ENCODE measurements around the gene NRG2. TPM values are rescaled to one million over a fixed set of nuclear protein-coding genes. Genes with fewer than 3 reads are reported as not detected.

Gene NRG2
- total and polyA plus RNA-seq, 2 of the 8 experiments (the other 6 are each of a cell fraction or from before 2014, with no cell fraction given): 0.27 to 0.54 TPM

GRCh38 chr5:139930406-139930805 lies 112.7 kb downstream of the NRG2 start:
- no peak overlapping the region for H4K5ac ChIP-seq (ENCODE audit: insufficient read length, low read depth, low read length)
- H3K27me3 ChIP-seq (replicated peaks in 1 of 4; ENCODE audit: control insufficient read depth in 3 of 4, extremely low read depth in 1 of 4, insufficient read depth in 3 of 4, low read length in 3 of 4): no peaks in the 10 kb centered on the region; a peak in 2 of 7 replicates
- no peak overlapping the region for H3K9ac ChIP-seq (replicated peaks in 1 of 4; ENCODE audit: extremely low read depth in 1 of 4, low read depth in 3 of 4, low read length in 3 of 4)
- CTCF ChIA-PET (ENCODE audit: partially characterized antibody): no interaction called here
- H3K18ac ChIP-seq (ENCODE audit: extremely low read depth, low read length): no peak overlapping the region
- FAIRE-seq: no peak
- H2BK15ac ChIP-seq (ENCODE audit: low read length): no peak overlapping the region
- no peak overlapping the region for H3K27ac ChIP-seq (ENCODE audit: low read depth, low read length)
- H4K8ac ChIP-seq (ENCODE audit: extremely low read depth, insufficient read depth, low read length): no peak overlapping the region
- H2BK5ac ChIP-seq (ENCODE audit: low read depth, low read length): no peak overlapping the region
- no peaks in the 10 kb centered on the region; the same call in 1 of the 2 replicates for H3K79me1 ChIP-seq (ENCODE audit: low read depth, low read length)
- H3K56ac ChIP-seq (replicated peaks; ENCODE audit: insufficient read length, low read depth, low read length): no peak overlapping the region
- H3K4me1 ChIP-seq (replicated peaks in 1 of 4; ENCODE audit: control insufficient read depth in 3 of 4, insufficient read depth in 4 of 4, low read length in 3 of 4): no peaks in the 10 kb centered on the region
- H4K91ac ChIP-seq (replicated peaks; ENCODE audit: insufficient read length, low read length): no peak overlapping the region
- no peak overlapping the region for H3K4me2 ChIP-seq (ENCODE audit: insufficient read depth in 1 of 2, low read depth in 2 of 2, low read length in 2 of 2)
- H2BK120ac ChIP-seq (replicated peaks; ENCODE audit: low read depth, low read length): no peak overlapping the region
- no peak overlapping the region; the same call in 1 of the 2 replicates for H2AFZ ChIP-seq (ENCODE audit: low read length)
- POLR2A ChIA-PET (ENCODE audit: partially characterized antibody): no interaction called here
- no peak overlapping the region for H2AK5ac ChIP-seq (ENCODE audit: low read depth, low read length)
- H3K23ac ChIP-seq (ENCODE audit: insufficient read length): no peak overlapping the region
- H3K36me3 ChIP-seq (ENCODE audit: control insufficient read depth in 2 of 4, insufficient read depth in 4 of 4, low read length in 3 of 4): no peaks in the 10 kb centered on the region
- no peaks in the 10 kb centered on the region for H3K9me3 ChIP-seq (ENCODE audit: insufficient read depth in 2 of 2, low read depth in 1 of 2, low read length in 1 of 2)
- DNase-seq (ENCODE audit: low read depth in 1 of 2, low spot score in 2 of 2): peak in 1 of 2 experiments; percentile 26
- no peak overlapping the region for H3K4ac ChIP-seq (replicated peaks; ENCODE audit: insufficient read length, low read depth, low read length)
- H4K20me1 ChIP-seq (replicated peaks in 1 of 2; ENCODE audit: control insufficient read depth in 1 of 2, insufficient read depth in 2 of 2, low read length in 2 of 2): no peaks in the 10 kb centered on the region
- no peak overlapping the region for H3K14ac ChIP-seq (ENCODE audit: insufficient read length)
- no peaks in the 10 kb centered on the region for H3K79me2 ChIP-seq (ENCODE audit: control insufficient read depth in 1 of 2, insufficient read depth in 2 of 2, low read length in 2 of 2)
- H3K4me3 ChIP-seq (ENCODE audit: extremely low read depth in 1 of 4, insufficient read depth in 2 of 4, low read depth in 3 of 4, low read length in 4 of 4): no peak overlapping the region
- no peak overlapping the region for H2BK12ac ChIP-seq (ENCODE audit: low read depth, low read length)
- WGBS, 2 experiments (ENCODE audit: extremely low coverage in 1 of 2, insufficient coverage in 1 of 2, insufficient read length in 1 of 2, insufficient replicate concordance in 2 of 2, low coverage in 1 of 2, low lambda C conversion rate in 2 of 2, missing lambda C conversion rate in 1 of 2): 82% methylated on average over 2 of the region's 2 CpGs; no CpG with 5 or more reads in 1 of the 2 experiments
- H2BK20ac ChIP-seq (ENCODE audit: low read length): no peak overlapping the region
- no peaks in the 10 kb centered on the region; the same call in 1 of the 2 replicates for H3K23me2 ChIP-seq (ENCODE audit: low read depth, low read length)
- TF ChIP-seq NRF1 (IDR thresholded peaks at IDR 0.05; ENCODE audit: low read depth, low read length) (no peak), CHD2 (IDR thresholded peaks at IDR 0.05; ENCODE audit: low read length) (no peak), RBBP5 (IDR thresholded peaks at IDR 0.05; ENCODE audit: borderline replicate concordance, low read depth, low read length) (no peak), RXRA (IDR thresholded peaks at IDR 0.05; ENCODE audit: insufficient read depth, low read depth, low read length) (no peak), EGR1 (IDR thresholded peaks at IDR 0.05; ENCODE audit: borderline replicate concordance, low read depth, low read length) (no peak), RNF2 (IDR thresholded peaks at IDR 0.05; ENCODE audit: borderline replicate concordance, low read depth, low read length, missing control alignments, poor library complexity, severe bottlenecking) (no peak), POU5F1 (IDR thresholded peaks at IDR 0.05; ENCODE audit: low read depth, low read length) (no peak), MAX (IDR thresholded peaks at IDR 0.05) (no peak), CBX8 (IDR thresholded peaks at IDR 0.05; ENCODE audit: borderline replicate concordance, low read depth, low read length) (no peak), ATF3 (IDR thresholded peaks at IDR 0.05; ENCODE audit: insufficient read depth, low read depth, low read length) (no peak), ZNF274 (IDR thresholded peaks at IDR 0.05; ENCODE audit: borderline replicate concordance, extremely low read depth, low read length) (no peak), SIN3A (conservative IDR thresholded peaks at IDR 0.05 in 1 of 2, IDR thresholded peaks at IDR 0.05 in 1 of 2; ENCODE audit: low read depth in 1 of 2, low read length in 2 of 2) (no peak), CHD1 (IDR thresholded peaks at IDR 0.05; ENCODE audit: low read depth, low read length) (no peak)

All from H1 (cell line).